ENCODE measurements around the gene PTN.

- TF ChIP-seq SIN3A (IDR thresholded peaks at IDR 0.05; ENCODE audit: borderline replicate concordance, insufficient read depth, low read depth, low read length): no peak
- TF ChIP-seq CTCF (IDR thresholded peaks at IDR 0.05): no peak
- TF ChIP-seq POLR2AphosphoS5 (IDR thresholded peaks at IDR 0.05; ENCODE audit: low read depth, low read length): no peak
- TF ChIP-seq TCF7L2 (IDR thresholded peaks at IDR 0.05; ENCODE audit: low read depth, low read length): no peak
- TF ChIP-seq, protein P1, sequence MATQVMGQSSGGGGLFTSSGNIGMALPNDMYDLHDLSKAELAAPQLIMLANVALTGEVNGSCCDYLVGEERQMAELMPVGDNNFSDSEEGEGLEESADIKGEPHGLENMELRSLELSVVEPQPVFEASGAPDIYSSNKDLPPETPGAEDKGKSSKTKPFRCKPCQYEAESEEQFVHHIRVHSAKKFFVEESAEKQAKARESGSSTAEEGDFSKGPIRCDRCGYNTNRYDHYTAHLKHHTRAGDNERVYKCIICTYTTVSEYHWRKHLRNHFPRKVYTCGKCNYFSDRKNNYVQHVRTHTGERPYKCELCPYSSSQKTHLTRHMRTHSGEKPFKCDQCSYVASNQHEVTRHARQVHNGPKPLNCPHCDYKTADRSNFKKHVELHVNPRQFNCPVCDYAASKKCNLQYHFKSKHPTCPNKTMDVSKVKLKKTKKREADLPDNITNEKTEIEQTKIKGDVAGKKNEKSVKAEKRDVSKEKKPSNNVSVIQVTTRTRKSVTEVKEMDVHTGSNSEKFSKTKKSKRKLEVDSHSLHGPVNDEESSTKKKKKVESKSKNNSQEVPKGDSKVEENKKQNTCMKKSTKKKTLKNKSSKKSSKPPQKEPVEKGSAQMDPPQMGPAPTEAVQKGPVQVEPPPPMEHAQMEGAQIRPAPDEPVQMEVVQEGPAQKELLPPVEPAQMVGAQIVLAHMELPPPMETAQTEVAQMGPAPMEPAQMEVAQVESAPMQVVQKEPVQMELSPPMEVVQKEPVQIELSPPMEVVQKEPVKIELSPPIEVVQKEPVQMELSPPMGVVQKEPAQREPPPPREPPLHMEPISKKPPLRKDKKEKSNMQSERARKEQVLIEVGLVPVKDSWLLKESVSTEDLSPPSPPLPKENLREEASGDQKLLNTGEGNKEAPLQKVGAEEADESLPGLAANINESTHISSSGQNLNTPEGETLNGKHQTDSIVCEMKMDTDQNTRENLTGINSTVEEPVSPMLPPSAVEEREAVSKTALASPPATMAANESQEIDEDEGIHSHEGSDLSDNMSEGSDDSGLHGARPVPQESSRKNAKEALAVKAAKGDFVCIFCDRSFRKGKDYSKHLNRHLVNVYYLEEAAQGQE (IDR thresholded peaks at IDR 0.05; ENCODE audit: insufficient read depth in 1 of 2, low read depth in 2 of 2, low read length in 1 of 2): no peak
Measured at GRCh38 chr7:137373507-137373906, 30.0 kb upstream of the PTN start.

Measured in Panc1 (cell line).